CD4-positive, alpha-beta T cell (primary cell): Measurements from ENCODE around the gene RPL18. TPM values are rescaled to one million over a fixed set of nuclear protein-coding genes. Genes with fewer than 3 reads are reported as not detected.

ENCODE experiments used
- ATAC-seq: fragments of 200-7000 bp; cut with Tn5 transposase; one replicate; pipeline ENCODE4 v1.10.0; 2022; ENCODE audit warnings: mild to moderate bottlenecking; ENCODE audit not compliant: poor library complexity
- CTCF ChIA-PET: fragments of 350-600 bp; sonication (Branson Sonifier 250); formaldehyde crosslinking; loops from one replicate; lab custom pipeline; 2021; ENCODE audit warnings: antibody characterized with exemption, inconsistent platforms; lab: Charles Lee
- POLR2A ChIA-PET: fragments of 350-600 bp; sonication (Branson Sonifier 250); formaldehyde crosslinking; loops from one replicate; lab custom pipeline; 2021; ENCODE audit warnings: antibody characterized with exemption, inconsistent platforms; lab: Charles Lee
- DNase-seq, 14 experiments: peaks; one replicate each; pipeline ENCODE4 v3.0.0-alpha.2; 2013 to 2020; ENCODE audit warnings: mixed read lengths in 2 of 14
- H3K27ac ChIP-seq, 2 donors: one replicate each; pipeline versions ENCODE4 v1.5.1 to v1.7.0; 2013; ENCODE audit warnings: low read length in 2 of 2, low read depth in 1 of 2, mild to moderate bottlenecking in 1 of 2
- H3K27me3 ChIP-seq, 2 experiments: 1 replicate in 1 of 2; 2 replicates in 1 of 2; pipeline versions ENCODE4 v1.6.1 to v1.7.0; 2013; ENCODE audit warnings: low read length in 2 of 2, control low read depth in 1 of 2, mild to moderate bottlenecking in 1 of 2, moderate library complexity in 1 of 2; ENCODE audit not compliant: insufficient read depth in 2 of 2, control insufficient read depth in 1 of 2
- H3K36me3 ChIP-seq: one replicate; pipeline ENCODE4 v1.6.1; 2013; ENCODE audit warnings: low read length, control low read depth; ENCODE audit not compliant: insufficient read depth
- H3K4me1 ChIP-seq: one replicate; pipeline ENCODE4 v1.6.1; 2013; ENCODE audit warnings: low read length, control low read depth; ENCODE audit not compliant: insufficient read depth
- H3K4me3 ChIP-seq: one replicate; pipeline ENCODE4 v1.5.1; 2013; ENCODE audit warnings: mild to moderate bottlenecking, low read length, moderate library complexity
- H3K9me3 ChIP-seq, 2 experiments: 1 replicate in 1 of 2; 2 replicates in 1 of 2; pipeline versions ENCODE4 v1.6.1 to v1.7.0; 2013; ENCODE audit warnings: low read length in 2 of 2, mild to moderate bottlenecking in 2 of 2, control low read depth in 1 of 2, moderate library complexity in 1 of 2; ENCODE audit not compliant: control insufficient read depth in 1 of 2, insufficient read depth in 1 of 2
- H3K27ac Mint-ChIP-seq: one replicate; pipeline ENCODE4 v1.8.0; 2020; ENCODE audit warnings: mixed read lengths
- H3K27me3 Mint-ChIP-seq: one replicate; pipeline ENCODE4 v1.8.0; 2021; ENCODE audit warnings: mixed read lengths
- H3K36me3 Mint-ChIP-seq: one replicate; pipeline ENCODE4 v1.8.0; 2021; ENCODE audit warnings: low read depth, mixed read lengths
- H3K4me1 Mint-ChIP-seq: one replicate; pipeline ENCODE4 v1.8.0; 2021; ENCODE audit warnings: low read depth, mixed read lengths
- H3K4me3 Mint-ChIP-seq: one replicate; pipeline ENCODE4 v1.8.0; 2020; ENCODE audit warnings: mild to moderate bottlenecking, mixed read lengths
- H3K9me3 Mint-ChIP-seq: one replicate; pipeline ENCODE4 v1.8.0; 2020; ENCODE audit warnings: mixed read lengths
- CTCF ChIP-seq: fragments of 200-600 bp; IDR thresholded peaks from one replicate; pipeline ENCODE4 v1.8.0; 2022; ENCODE audit warnings: antibody characterized with exemption, mild to moderate bottlenecking
- intact Hi-C, 2 experiments: fragments of 100-400 bp; cut with DNase I in 1 of 2; cut with micrococcal nuclease in 1 of 2; formaldehyde crosslinking; loops; one replicate each; pipeline versions ENCODE4 v1.15.1 to v1.9.0; 2023 to 2025; cut with DNase I, micrococcal nuclease
- total RNA-seq, 174 experiments: library from RNA in 2 of 174; stranded (reverse) in 2 of 174; gene quantifications; one replicate each; pipeline ENCODE4 v1.2.3 and lab custom pipeline; 2021 to 2026

The RPL18 gene
- total RNA-seq, 2 experiments from 2014 or later, result 2,820 to 2,913 TPM

- H3K4me3 ChIP-seq, result peak overlapping the region; percentile 71
- POLR2A ChIA-PET, result interaction anchor here (3.6 kb wide), 2 partner anchors 15 to 21 kb away, joined by 38 to 39 read pairs; partner anchors contain the start of genes RPL18 and SPHK2
- H3K27ac ChIP-seq, result peak overlapping the region; percentile 86 to 94
- H3K9me3 ChIP-seq, result no peaks in the 10 kb centered on the region
- CTCF ChIA-PET, result no interaction called here
- H3K36me3 ChIP-seq, result no peaks in the 10 kb centered on the region
- no peaks in the 10 kb centered on the region for H3K27me3 ChIP-seq
- Mint-ChIP-seq H3K4me3 (peak overlapping the region; percentile 94), H3K27me3 (no peaks in the 10 kb centered on the region), H3K27ac (peak overlapping the region; percentile 97), H3K36me3 (peaks cover 22% of the 10 kb centered on the region), H3K4me1 (peaks cover 43% of the 10 kb centered on the region), H3K9me3 (no peaks in the 10 kb centered on the region)
- no peak for ATAC-seq
- H3K4me1 ChIP-seq, result peaks cover 43% of the 10 kb centered on the region
- DNase-seq, result peak in 2 of 14 experiments; percentile 49 to 76
- no peak for TF ChIP-seq CTCF
- intact Hi-C loops, result loop anchor here (1.0 to 10.0 kb wide), 7 partner anchors 7 to 1236 kb away; partner anchors contain the start of genes AKT1S1 (in 1 of the 2), C19orf73 (in 1 of the 2), CA11 (in 1 of the 2) and PPFIA3 (in 1 of the 2)
Measured at GRCh38 chr19:48638831-48639381, 19.9 kb upstream of the RPL18 start.

GRCh38 chr19:48637948-48638830, 19.2 kb upstream of the RPL18 start:
- Mint-ChIP-seq H3K9me3 (no peaks in the 10 kb centered on the region), H3K4me1 (peaks cover 49% of the 10 kb centered on the region), H3K27ac (peak overlapping the region; percentile 97), H3K27me3 (no peaks in the 10 kb centered on the region), H3K36me3 (peaks cover 25% of the 10 kb centered on the region), H3K4me3 (peak overlapping the region; percentile 94)
- no peaks in the 10 kb centered on the region for H3K27me3 ChIP-seq
- H3K9me3 ChIP-seq, result no peaks in the 10 kb centered on the region
- peaks cover 50% of the 10 kb centered on the region for H3K4me1 ChIP-seq
- TF ChIP-seq CTCF, result peak; percentile 19
- H3K36me3 ChIP-seq, result peaks cover 6% of the 10 kb centered on the region
- peak overlapping the region; percentile 71 for H3K4me3 ChIP-seq
- peak overlapping the region; percentile 86 to 94 for H3K27ac ChIP-seq
- CTCF ChIA-PET, result interaction anchor here (1.3 to 1.7 kb wide), 2 partner anchors 8 to 19 kb away, joined by 4 to 8 read pairs; partner anchors contain the start of genes CA11, RPL18 and SPHK2
- intact Hi-C loops, result loop anchor here (1.0 to 10.0 kb wide), 7 partner anchors 8 to 1237 kb away; partner anchors contain the start of genes RPL18 (in 2 of the 2), SPHK2 (in 2 of the 2), AKT1S1 (in 1 of the 2) and C19orf73 (in 1 of the 2)
- ATAC-seq (peak; percentile 41), DNase-seq (peak; percentile 72 to 97 (median 80))
- POLR2A ChIA-PET, result interaction anchor here (0.6 to 3.6 kb wide), 21 partner anchors 8 to 355 kb away, joined by 3 to 39 read pairs (median 5); partner anchors contain the start of genes CA11, GYS1, RPL18 and RUVBL2

GRCh38 chr19:48637449-48637947, 18.5 kb upstream of the RPL18 start:
- Mint-ChIP-seq H3K27ac (peak overlapping the region; percentile 97), H3K4me3 (peak overlapping the region; percentile 94), H3K36me3 (peaks cover 32% of the 10 kb centered on the region), H3K27me3 (no peaks in the 10 kb centered on the region), H3K4me1 (peaks cover 50% of the 10 kb centered on the region), H3K9me3 (no peaks in the 10 kb centered on the region)
- Histone ChIP-seq H3K4me3 (peak overlapping the region; percentile 71), H3K27ac (peak overlapping the region; percentile 86 to 94), H3K36me3 (peaks cover 13% of the 10 kb centered on the region), H3K27me3 (no peaks in the 10 kb centered on the region), H3K9me3 (no peaks in the 10 kb centered on the region), H3K4me1 (peaks cover 57% of the 10 kb centered on the region)
- peak; percentile 99 to 100 (median 100) for DNase-seq
- POLR2A ChIA-PET, result interaction anchor here (0.6 to 3.6 kb wide), 24 partner anchors 8 to 1923 kb away, joined by 3 to 39 read pairs (median 4); partner anchors contain the start of genes CA11, GYS1, RPL18 and RUVBL2
- no peak for TF ChIP-seq CTCF
- CTCF ChIA-PET, result interaction anchor here (1.2 to 1.7 kb wide), 3 partner anchors 8 to 262 kb away, joined by 4 to 8 read pairs (median 4); partner anchors contain the start of genes CA11, RPL18 and SPHK2
- ATAC-seq, result peak; percentile 69
- intact Hi-C loops, result loop anchor here (1.0 to 10.0 kb wide), 5 partner anchors 18 to 1237 kb away; partner anchors contain the start of genes AKT1S1 (in 1 of the 2), C19orf73 (in 1 of the 2), PPFIA3 (in 1 of the 2) and RPL18 (in 1 of the 2)
